Measurements from ENCODE around the gene LARGE1.

Gene LARGE1

GRCh38 chr22:33837826-33838225, 82.5 kb downstream of the LARGE1 start:
- Histone ChIP-seq H3K4me2 (ENCODE audit: low read length) (no peak overlapping the region), H3K36me3 (ENCODE audit: insufficient read depth, low read length) (no peaks in the 10 kb centered on the region), H3K9ac (ENCODE audit: low read depth, low read length) (no peak overlapping the region), H3K27me3 (ENCODE audit: control insufficient read depth, insufficient read depth, low read length) (no peaks in the 10 kb centered on the region), H3K4me1 (ENCODE audit: control insufficient read depth, insufficient read depth, low read length) (no peaks in the 10 kb centered on the region), H3K4me3 (ENCODE audit: low read length) (no peak overlapping the region), H3K9me3 (replicated peaks; ENCODE audit: low read length) (no peaks in the 10 kb centered on the region)

- Histone ChIP-seq H3K9ac (ENCODE audit: low read depth, low read length) (no peak overlapping the region), H3K4me2 (ENCODE audit: low read length) (no peak overlapping the region), H3K36me3 (ENCODE audit: insufficient read depth, low read length) (no peaks in the 10 kb centered on the region), H3K27me3 (ENCODE audit: control insufficient read depth, insufficient read depth, low read length) (no peaks in the 10 kb centered on the region), H3K4me3 (ENCODE audit: low read length) (no peak overlapping the region), H3K4me1 (ENCODE audit: control insufficient read depth, insufficient read depth, low read length) (no peaks in the 10 kb centered on the region), H3K9me3 (replicated peaks; ENCODE audit: low read length) (no peaks in the 10 kb centered on the region)
Observed at GRCh38 chr22:33835265-33835664, 85.0 kb downstream of the LARGE1 start.

GRCh38 chr22:33832558-33833151, 87.6 kb downstream of the LARGE1 start:
- Histone ChIP-seq H3K4me3 (ENCODE audit: low read length) (no peak overlapping the region), H3K9me3 (replicated peaks; ENCODE audit: low read length) (no peaks in the 10 kb centered on the region), H3K36me3 (ENCODE audit: insufficient read depth, low read length) (no peaks in the 10 kb centered on the region), H3K27me3 (ENCODE audit: control insufficient read depth, insufficient read depth, low read length) (no peaks in the 10 kb centered on the region), H3K4me2 (ENCODE audit: low read length) (no peak overlapping the region), H3K4me1 (ENCODE audit: control insufficient read depth, insufficient read depth, low read length) (no peaks in the 10 kb centered on the region), H3K9ac (ENCODE audit: low read depth, low read length) (no peak overlapping the region)

DNA sequence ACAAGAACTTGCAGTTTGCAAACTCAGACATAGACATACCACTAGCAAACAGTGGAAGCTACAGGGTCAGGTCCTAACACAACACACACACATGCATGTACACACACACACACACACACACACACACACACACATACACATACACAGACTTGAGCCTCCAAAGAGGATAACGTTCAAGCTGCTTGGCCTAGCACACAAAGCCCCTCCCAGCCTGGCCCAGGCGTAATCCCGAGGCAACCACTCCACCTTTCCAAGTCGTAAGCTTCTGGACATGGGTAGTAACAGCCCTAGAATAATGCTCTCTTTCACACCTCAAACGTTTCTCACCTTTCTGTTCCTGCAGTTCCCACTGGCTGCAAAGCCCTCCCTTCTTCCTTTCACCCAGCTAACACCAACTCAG, 88.6 kb downstream of the LARGE1 start:
- no peaks in the 10 kb centered on the region for H3K9me3 ChIP-seq (replicated peaks; ENCODE audit: low read length)
- H3K4me1 ChIP-seq (ENCODE audit: control insufficient read depth, insufficient read depth, low read length), result no peaks in the 10 kb centered on the region
- no peak overlapping the region for H3K9ac ChIP-seq (ENCODE audit: low read depth, low read length)
- H3K27me3 ChIP-seq (ENCODE audit: control insufficient read depth, insufficient read depth, low read length), result no peaks in the 10 kb centered on the region
- no peak overlapping the region for H3K4me3 ChIP-seq (ENCODE audit: low read length)
- H3K36me3 ChIP-seq (ENCODE audit: insufficient read depth, low read length), result no peaks in the 10 kb centered on the region
- H3K4me2 ChIP-seq (ENCODE audit: low read length), result no peak overlapping the region

- H3K4me3 ChIP-seq (ENCODE audit: low read length), result no peak overlapping the region
- no peak overlapping the region for H3K4me2 ChIP-seq (ENCODE audit: low read length)
Observed at GRCh38 chr22:33831207-33831606, 89.1 kb downstream of the LARGE1 start.

GRCh38 chr22:33829546-33830280, 90.6 kb downstream of the LARGE1 start:
- no peaks in the 10 kb centered on the region for H3K27me3 ChIP-seq (ENCODE audit: control insufficient read depth, insufficient read depth, low read length)
- H3K9me3 ChIP-seq (replicated peaks; ENCODE audit: low read length), result no peaks in the 10 kb centered on the region
- H3K36me3 ChIP-seq (ENCODE audit: insufficient read depth, low read length), result no peaks in the 10 kb centered on the region
- no peak overlapping the region for H3K4me3 ChIP-seq (ENCODE audit: low read length)
- H3K4me2 ChIP-seq (ENCODE audit: low read length), result no peak overlapping the region
- no peaks in the 10 kb centered on the region for H3K4me1 ChIP-seq (ENCODE audit: control insufficient read depth, insufficient read depth, low read length)
- no peak overlapping the region for H3K9ac ChIP-seq (ENCODE audit: low read depth, low read length)

More at GRCh38 chr22:33831207-33831606, 89.1 kb downstream of the LARGE1 start:
- Histone ChIP-seq H3K27me3 (ENCODE audit: control insufficient read depth, insufficient read depth, low read length) (no peaks in the 10 kb centered on the region), H3K9me3 (replicated peaks; ENCODE audit: low read length) (no peaks in the 10 kb centered on the region), H3K4me1 (ENCODE audit: control insufficient read depth, insufficient read depth, low read length) (no peaks in the 10 kb centered on the region), H3K36me3 (ENCODE audit: insufficient read depth, low read length) (no peaks in the 10 kb centered on the region), H3K9ac (ENCODE audit: low read depth, low read length) (no peak overlapping the region)

DNA sequence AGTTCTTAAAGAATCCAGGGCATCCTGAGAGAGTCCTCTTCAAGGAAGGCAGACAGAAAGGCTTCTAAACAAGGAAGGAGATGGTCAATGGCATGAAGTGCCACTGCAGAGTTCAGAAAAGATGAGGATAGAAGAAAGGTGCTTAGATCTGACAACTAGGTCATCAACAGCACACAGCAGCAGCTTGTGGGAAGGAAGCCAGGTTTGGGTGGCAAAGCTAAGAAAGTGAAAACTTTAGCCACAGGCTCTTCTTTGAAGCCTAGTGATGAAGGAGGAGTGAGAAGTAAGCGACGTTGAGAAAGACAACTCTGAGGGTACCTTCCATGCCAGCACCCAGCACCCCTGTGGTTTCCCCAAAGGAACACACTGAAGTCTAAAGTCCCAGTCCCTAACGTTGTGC, 92.0 kb downstream of the LARGE1 start:
- Histone ChIP-seq H3K4me3 (ENCODE audit: low read length) (no peak overlapping the region), H3K4me1 (ENCODE audit: control insufficient read depth, insufficient read depth, low read length) (no peaks in the 10 kb centered on the region), H3K27me3 (ENCODE audit: control insufficient read depth, insufficient read depth, low read length) (no peaks in the 10 kb centered on the region), H3K4me2 (ENCODE audit: low read length) (no peak overlapping the region), H3K9me3 (replicated peaks; ENCODE audit: low read length) (no peaks in the 10 kb centered on the region), H3K9ac (ENCODE audit: low read depth, low read length) (no peak overlapping the region), H3K36me3 (ENCODE audit: insufficient read depth, low read length) (no peaks in the 10 kb centered on the region)

GRCh38 chr22:33825761-33826160, 94.5 kb downstream of the LARGE1 start:
- H3K27me3 ChIP-seq (ENCODE audit: control insufficient read depth, insufficient read depth, low read length), result no peaks in the 10 kb centered on the region
- no peaks in the 10 kb centered on the region for H3K36me3 ChIP-seq (ENCODE audit: insufficient read depth, low read length)
- H3K4me3 ChIP-seq (ENCODE audit: low read length), result no peak overlapping the region
- no peak overlapping the region for H3K4me2 ChIP-seq (ENCODE audit: low read length)
- H3K4me1 ChIP-seq (ENCODE audit: control insufficient read depth, insufficient read depth, low read length), result no peaks in the 10 kb centered on the region
- H3K9ac ChIP-seq (ENCODE audit: low read depth, low read length), result no peak overlapping the region
- no peaks in the 10 kb centered on the region for H3K9me3 ChIP-seq (replicated peaks; ENCODE audit: low read length)

- Histone ChIP-seq H3K4me2 (ENCODE audit: low read length) (no peak overlapping the region), H3K4me1 (ENCODE audit: control insufficient read depth, insufficient read depth, low read length) (no peaks in the 10 kb centered on the region), H3K9me3 (replicated peaks; ENCODE audit: low read length) (no peaks in the 10 kb centered on the region), H3K4me3 (ENCODE audit: low read length) (no peak overlapping the region), H3K9ac (ENCODE audit: low read depth, low read length) (no peak overlapping the region), H3K27me3 (ENCODE audit: control insufficient read depth, insufficient read depth, low read length) (no peaks in the 10 kb centered on the region), H3K36me3 (ENCODE audit: insufficient read depth, low read length) (no peaks in the 10 kb centered on the region)
Observed at GRCh38 chr22:33823552-33823951, 96.7 kb downstream of the LARGE1 start.

DNA sequence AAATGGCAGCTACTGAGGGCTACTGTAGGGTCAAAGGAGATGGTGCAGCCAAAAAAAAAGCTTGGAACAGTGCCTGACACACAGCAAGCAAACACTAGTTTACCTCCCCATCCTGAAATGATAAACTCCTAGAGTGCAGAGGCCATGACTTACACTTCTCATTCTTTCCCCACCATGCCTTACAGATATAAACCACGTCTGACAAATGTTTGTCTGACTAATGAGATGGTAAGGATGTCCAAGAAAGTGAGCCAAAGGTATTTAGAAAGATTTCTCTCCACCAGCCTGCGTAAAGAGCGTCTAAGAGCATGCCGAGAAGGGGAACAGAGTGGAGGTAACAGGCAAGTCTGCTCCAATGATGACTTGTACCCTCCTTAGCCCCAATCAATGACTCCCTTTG, 99.0 kb downstream of the LARGE1 start:
- H3K9me3 ChIP-seq (replicated peaks; ENCODE audit: low read length), result no peaks in the 10 kb centered on the region
- no peaks in the 10 kb centered on the region for H3K36me3 ChIP-seq (ENCODE audit: insufficient read depth, low read length)
- H3K27me3 ChIP-seq (ENCODE audit: control insufficient read depth, insufficient read depth, low read length), result no peaks in the 10 kb centered on the region
- H3K9ac ChIP-seq (ENCODE audit: low read depth, low read length), result no peak overlapping the region
- H3K4me3 ChIP-seq (ENCODE audit: low read length), result no peak overlapping the region
- H3K4me2 ChIP-seq (ENCODE audit: low read length), result no peak overlapping the region
- H3K4me1 ChIP-seq (ENCODE audit: control insufficient read depth, insufficient read depth, low read length), result no peaks in the 10 kb centered on the region

DNA sequence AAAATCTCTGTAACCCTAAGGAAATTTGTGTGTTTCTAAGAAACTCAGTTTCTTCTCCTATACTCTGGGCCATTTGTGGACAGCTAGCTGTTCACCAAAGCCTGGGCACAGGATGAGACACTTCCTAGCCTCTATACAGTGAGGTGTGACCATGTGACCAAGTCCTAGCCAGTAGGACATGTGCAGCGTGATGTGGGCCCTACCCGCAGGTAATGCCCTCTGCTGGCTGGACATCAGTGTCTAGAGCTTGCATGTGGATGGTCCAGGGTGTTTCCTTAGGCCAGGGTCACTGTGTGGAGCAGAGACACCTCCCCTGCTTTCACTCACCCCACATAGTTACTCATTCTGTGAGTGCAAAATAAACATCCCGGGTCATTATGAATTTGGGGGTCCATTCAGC, 100.5 kb downstream of the LARGE1 start:
- Histone ChIP-seq H3K36me3 (ENCODE audit: insufficient read depth, low read length) (no peaks in the 10 kb centered on the region), H3K4me2 (ENCODE audit: low read length) (no peak overlapping the region), H3K4me1 (ENCODE audit: control insufficient read depth, insufficient read depth, low read length) (no peaks in the 10 kb centered on the region), H3K27me3 (ENCODE audit: control insufficient read depth, insufficient read depth, low read length) (no peaks in the 10 kb centered on the region), H3K9ac (ENCODE audit: low read depth, low read length) (no peak overlapping the region), H3K4me3 (ENCODE audit: low read length) (no peak overlapping the region), H3K9me3 (replicated peaks; ENCODE audit: low read length) (no peaks in the 10 kb centered on the region)

- no peak overlapping the region for H3K4me2 ChIP-seq (ENCODE audit: low read length)
- H3K36me3 ChIP-seq (ENCODE audit: insufficient read depth, low read length), result no peaks in the 10 kb centered on the region
- H3K4me1 ChIP-seq (ENCODE audit: control insufficient read depth, insufficient read depth, low read length), result no peaks in the 10 kb centered on the region
- H3K4me3 ChIP-seq (ENCODE audit: low read length), result no peak overlapping the region
- H3K27me3 ChIP-seq (ENCODE audit: control insufficient read depth, insufficient read depth, low read length), result no peaks in the 10 kb centered on the region
- no peak overlapping the region for H3K9ac ChIP-seq (ENCODE audit: low read depth, low read length)
- H3K9me3 ChIP-seq (replicated peaks; ENCODE audit: low read length), result no peaks in the 10 kb centered on the region
Observed at GRCh38 chr22:33817512-33818127, 102.7 kb downstream of the LARGE1 start.
